Activated naive CD8-positive, alpha-beta T cell treated with anti-CD3 and anti-CD28 coated beads for 36 hours (primary cell): ENCODE measurements around the gene SLC12A3. TPM values are rescaled to one million over a fixed set of nuclear protein-coding genes. Genes with fewer than 3 reads are reported as not detected.
"Not testable (repeated sequence)": the region's sequence is repeated elsewhere in the genome, so short reads cannot be mapped to it uniquely, and the experiment has no call there.

Experiments
- DNase-seq: peaks from one replicate; pipeline ENCODE4 v3.0.0; 2021
- H3K27ac Mint-ChIP-seq: one replicate; pipeline ENCODE4 v1.8.0; 2022; ENCODE audit warnings: mild to moderate bottlenecking, moderate library complexity, mixed read lengths
- H3K27me3 Mint-ChIP-seq: one replicate; pipeline ENCODE4 v1.8.0; 2022; ENCODE audit warnings: mild to moderate bottlenecking, mixed read lengths
- H3K36me3 Mint-ChIP-seq: one replicate; pipeline ENCODE4 v1.8.0; 2021; ENCODE audit warnings: mild to moderate bottlenecking, mixed read lengths
- H3K4me1 Mint-ChIP-seq: one replicate; pipeline ENCODE4 v1.8.0; 2021; ENCODE audit warnings: mixed read lengths
- H3K4me3 Mint-ChIP-seq: one replicate; pipeline ENCODE4 v1.8.0; 2022; ENCODE audit warnings: mild to moderate bottlenecking, moderate library complexity, mixed read lengths
- H3K9me3 Mint-ChIP-seq: one replicate; pipeline ENCODE4 v1.8.0; 2022; ENCODE audit warnings: mixed read lengths
- total RNA-seq, 2 experiments: library from RNA; stranded (reverse); gene quantifications; one replicate each; pipeline ENCODE4 v1.2.3, GENCODE V29; 2021

SLC12A3 gene
- total RNA-seq, 2 experiments from 2014 or later, result 0.04 TPM; not detected in 1

DNA sequence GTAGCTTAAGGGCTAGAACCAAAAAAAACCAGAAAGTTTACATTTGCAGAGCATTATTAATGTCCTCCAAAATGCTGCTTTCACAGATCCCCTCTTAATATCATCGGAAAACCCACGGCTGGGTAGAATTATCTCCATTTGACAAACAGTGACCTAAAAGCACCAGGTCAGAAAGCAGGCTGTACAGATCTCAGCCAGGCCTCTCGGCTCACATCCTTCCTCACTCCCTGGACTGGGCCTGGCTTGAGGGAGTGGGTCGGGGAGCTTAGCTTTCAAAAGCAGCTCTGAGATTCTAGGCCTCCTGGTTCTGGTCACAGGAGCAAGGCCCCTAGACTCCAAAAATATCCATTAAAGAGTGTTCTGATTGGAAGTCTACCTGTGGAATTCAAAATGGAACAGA lies 9.1 kb upstream of the SLC12A3 start:
- Mint-ChIP-seq H3K4me1 (peaks cover 22% of the 10 kb centered on the region), H3K36me3 (no peaks in the 10 kb centered on the region), H3K4me3 (no peak overlapping the region), H3K27ac (no peak overlapping the region), H3K27me3 (no peaks in the 10 kb centered on the region), H3K9me3 (no peaks in the 10 kb centered on the region)
- DNase-seq, result no peak

DNA sequence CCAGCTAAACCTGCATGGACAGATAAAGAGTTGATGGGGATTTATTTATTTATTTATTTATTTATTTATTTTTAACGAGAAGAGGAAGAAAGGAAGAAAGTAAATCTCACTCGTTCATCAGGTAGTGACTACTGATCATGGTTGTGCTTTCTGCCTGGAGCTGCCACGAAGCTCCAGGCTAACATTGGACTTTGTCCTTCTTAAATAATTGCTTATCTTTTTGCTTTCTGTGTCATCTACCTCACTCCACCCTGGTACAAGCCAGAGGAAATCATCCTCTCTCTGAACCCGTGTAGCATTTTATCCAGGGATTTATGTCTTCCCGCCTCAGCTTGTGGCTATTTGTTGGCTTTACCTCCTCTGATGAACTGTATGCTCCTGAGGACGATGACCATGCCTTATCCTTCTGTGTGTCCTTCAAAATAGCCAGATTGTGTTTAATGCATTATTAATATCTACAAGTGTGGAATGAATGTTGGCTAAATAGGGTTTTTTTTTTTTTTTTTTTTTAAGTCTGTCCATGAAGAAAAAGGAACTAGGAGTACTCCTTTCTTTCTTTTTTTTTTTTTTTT lies 8.0 kb upstream of the SLC12A3 start:
- DNase-seq, result no peak
- no peaks in the 10 kb centered on the region for H3K36me3 Mint-ChIP-seq
- H3K27ac Mint-ChIP-seq, result no peak overlapping the region

DNA sequence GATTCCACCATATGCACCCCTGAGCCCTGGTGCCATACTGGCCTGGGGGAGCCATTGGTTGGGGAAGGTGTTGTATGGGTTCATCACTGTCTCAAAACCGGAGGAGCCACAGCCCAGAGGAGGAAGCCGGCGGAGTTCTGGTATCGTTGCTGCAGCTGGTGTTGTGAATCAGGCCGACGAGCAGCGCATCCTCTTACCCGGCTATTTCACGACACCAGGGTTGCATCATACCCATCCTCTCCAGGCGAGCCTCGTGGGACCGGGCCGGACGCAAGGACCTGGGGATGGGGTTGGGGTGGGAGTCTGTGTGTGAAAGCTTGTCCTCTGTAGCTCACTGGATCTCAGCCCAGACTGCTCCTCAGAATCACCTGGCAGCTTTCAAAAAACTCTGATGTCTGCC lies 6.6 kb upstream of the SLC12A3 start:
- H3K4me3 Mint-ChIP-seq, result no peak overlapping the region
- no peaks in the 10 kb centered on the region for H3K36me3 Mint-ChIP-seq
- H3K4me1 Mint-ChIP-seq, result peaks cover 45% of the 10 kb centered on the region
- no peak overlapping the region for H3K27ac Mint-ChIP-seq
- no peaks in the 10 kb centered on the region for H3K9me3 Mint-ChIP-seq
- no peaks in the 10 kb centered on the region for H3K27me3 Mint-ChIP-seq
- no peak for DNase-seq

More for the DNA sequence above, 8.0 kb upstream of the SLC12A3 start:
- Mint-ChIP-seq H3K9me3 (no peaks in the 10 kb centered on the region), H3K27me3 (no peaks in the 10 kb centered on the region), H3K4me3 (no peak overlapping the region), H3K4me1 (peaks cover 33% of the 10 kb centered on the region)

- Mint-ChIP-seq H3K4me1 (peaks cover 46% of the 10 kb centered on the region), H3K27me3 (no peaks in the 10 kb centered on the region), H3K36me3 (no peaks in the 10 kb centered on the region), H3K9me3 (no peaks in the 10 kb centered on the region), H3K27ac (no peak overlapping the region), H3K4me3 (no peak overlapping the region)
- no peak for DNase-seq
These were observed 5.4 kb upstream of the SLC12A3 start for GRCh38 chr16:56859636-56860035.

- Mint-ChIP-seq H3K27ac (peak overlapping the region; percentile 74), H3K4me3 (peak overlapping the region; percentile 26), H3K27me3 (no peaks in the 10 kb centered on the region), H3K4me1 (peaks cover 46% of the 10 kb centered on the region), H3K36me3 (no peaks in the 10 kb centered on the region), H3K9me3 (no peaks in the 10 kb centered on the region)
- peak; percentile 63 for DNase-seq
These were observed 4.6 kb upstream of the SLC12A3 start for GRCh38 chr16:56860226-56861020.

DNA sequence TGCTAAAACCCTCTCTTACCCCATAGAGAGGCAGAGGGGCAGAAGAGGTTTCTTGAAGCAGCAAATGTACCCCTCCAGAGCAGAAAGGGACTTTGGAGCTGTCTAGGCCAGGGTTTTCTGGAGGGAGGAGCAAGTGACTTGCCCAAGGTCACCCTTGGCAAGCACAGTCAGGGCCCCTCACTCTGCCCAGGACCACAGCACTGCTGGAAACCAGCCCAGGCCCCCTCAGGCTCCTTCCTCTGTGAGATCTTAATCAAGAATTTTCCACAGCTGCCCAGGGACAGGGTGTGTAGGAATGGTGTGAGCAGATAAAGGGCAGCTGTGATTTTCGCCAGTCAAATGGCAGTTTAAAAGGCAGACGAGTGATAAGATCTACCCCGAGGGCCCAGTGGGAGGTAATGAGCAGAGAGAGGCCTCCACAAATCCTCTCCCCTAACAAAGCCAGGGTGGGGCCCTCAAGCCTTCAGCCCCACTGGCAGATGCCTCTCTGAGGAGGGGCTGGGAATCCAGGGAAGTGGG lies 3.9 kb upstream of the SLC12A3 start:
- no peak for DNase-seq
- peak overlapping the region; percentile 13 for H3K27ac Mint-ChIP-seq
- H3K4me3 Mint-ChIP-seq, result no peak overlapping the region
- H3K27me3 Mint-ChIP-seq, result no peaks in the 10 kb centered on the region
- H3K4me1 Mint-ChIP-seq, result peaks cover 46% of the 10 kb centered on the region
- no peaks in the 10 kb centered on the region for H3K9me3 Mint-ChIP-seq
- H3K36me3 Mint-ChIP-seq, result no peaks in the 10 kb centered on the region

DNA sequence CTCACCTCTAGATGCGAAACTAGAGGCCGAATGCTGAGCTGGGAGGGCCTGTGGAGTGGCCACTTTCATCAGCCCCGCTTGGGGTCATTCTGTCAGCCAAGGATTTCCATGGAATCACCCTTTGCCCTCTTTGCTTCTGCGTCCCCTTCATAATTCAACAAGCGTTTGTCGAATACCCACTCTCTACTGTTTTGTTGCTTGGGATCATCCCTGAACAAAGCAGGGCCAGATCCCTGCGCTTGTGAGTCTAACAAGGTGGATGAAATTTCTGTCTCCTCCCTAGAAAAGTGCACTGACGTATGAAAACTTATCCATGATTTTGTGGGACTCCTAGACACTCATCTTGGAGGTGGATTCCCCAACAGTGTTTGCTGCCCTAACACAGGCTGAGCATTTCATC lies 3.3 kb upstream of the SLC12A3 start:
- no peaks in the 10 kb centered on the region for H3K9me3 Mint-ChIP-seq
- no peak for DNase-seq
- no peak overlapping the region for H3K4me3 Mint-ChIP-seq
- H3K4me1 Mint-ChIP-seq, result peaks cover 46% of the 10 kb centered on the region
- H3K36me3 Mint-ChIP-seq, result no peaks in the 10 kb centered on the region
- H3K27me3 Mint-ChIP-seq, result no peaks in the 10 kb centered on the region
- no peak overlapping the region for H3K27ac Mint-ChIP-seq

- no peak for DNase-seq
- H3K27ac Mint-ChIP-seq, result no peak overlapping the region
- no peak overlapping the region for H3K4me3 Mint-ChIP-seq
These were observed 2.2 kb upstream of the SLC12A3 start for GRCh38 chr16:56862776-56863175.

DNA sequence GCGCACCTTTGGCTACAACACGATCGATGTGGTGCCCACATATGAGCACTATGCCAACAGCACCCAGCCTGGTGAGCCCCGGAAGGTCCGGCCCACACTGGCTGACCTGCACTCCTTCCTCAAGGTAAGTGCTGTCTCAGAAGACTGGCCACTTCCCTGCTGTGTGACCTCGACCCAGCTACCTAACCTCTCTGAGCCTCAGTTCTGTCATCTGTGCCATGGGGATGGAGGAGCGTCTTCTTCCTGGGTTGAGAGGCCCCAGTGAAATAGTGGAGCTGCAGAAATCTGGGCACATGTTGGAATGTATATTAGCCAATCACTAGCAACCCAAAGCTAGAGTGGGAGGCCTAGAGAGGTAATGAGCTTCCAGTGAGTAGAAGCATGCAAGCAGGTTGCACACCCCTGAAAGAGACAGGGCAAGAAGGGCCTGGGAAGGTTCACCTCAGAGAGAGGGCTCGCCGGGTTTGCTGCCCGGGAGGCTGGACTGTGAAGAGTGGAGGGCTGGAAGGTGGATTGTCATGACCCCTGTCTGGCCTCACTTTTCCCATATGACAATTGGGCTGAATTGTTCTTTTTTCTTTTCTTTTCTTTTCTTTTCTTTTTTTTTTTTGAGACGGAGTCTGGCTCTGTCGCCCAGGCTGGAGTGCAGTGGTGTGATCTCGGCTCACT lies 521 bp downstream of the SLC12A3 start:
- no peak overlapping the region for H3K27ac Mint-ChIP-seq
- no peaks in the 10 kb centered on the region for H3K36me3 Mint-ChIP-seq
- H3K9me3 Mint-ChIP-seq, result no peaks in the 10 kb centered on the region
- peaks cover 35% of the 10 kb centered on the region for H3K4me1 Mint-ChIP-seq
- no peak for DNase-seq
- H3K4me3 Mint-ChIP-seq, result no peak overlapping the region
- no peaks in the 10 kb centered on the region for H3K27me3 Mint-ChIP-seq

More at GRCh38 chr16:56862776-56863175, 2.2 kb upstream of the SLC12A3 start:
- H3K36me3 Mint-ChIP-seq, result no peaks in the 10 kb centered on the region
- no peaks in the 10 kb centered on the region for H3K27me3 Mint-ChIP-seq
- no peaks in the 10 kb centered on the region for H3K9me3 Mint-ChIP-seq
- H3K4me1 Mint-ChIP-seq, result peaks cover 53% of the 10 kb centered on the region

- Mint-ChIP-seq H3K9me3 (no peaks in the 10 kb centered on the region), H3K27ac (no peak overlapping the region), H3K36me3 (no peaks in the 10 kb centered on the region), H3K4me1 (peaks cover 24% of the 10 kb centered on the region), H3K27me3 (no peaks in the 10 kb centered on the region), H3K4me3 (no peak overlapping the region)
- no peak for DNase-seq
These were observed 2.2 kb downstream of the SLC12A3 start for GRCh38 chr16:56866955-56867830.

GRCh38 chr16:56868175-56868574 lies 3.2 kb downstream of the SLC12A3 start:
- H3K4me1 Mint-ChIP-seq, result peaks cover 14% of the 10 kb centered on the region
- H3K27ac Mint-ChIP-seq, result no peak overlapping the region
- H3K36me3 Mint-ChIP-seq, result no peaks in the 10 kb centered on the region
- DNase-seq, result no peak
- H3K9me3 Mint-ChIP-seq, result no peaks in the 10 kb centered on the region
- H3K27me3 Mint-ChIP-seq, result no peaks in the 10 kb centered on the region
- no peak overlapping the region for H3K4me3 Mint-ChIP-seq

DNA sequence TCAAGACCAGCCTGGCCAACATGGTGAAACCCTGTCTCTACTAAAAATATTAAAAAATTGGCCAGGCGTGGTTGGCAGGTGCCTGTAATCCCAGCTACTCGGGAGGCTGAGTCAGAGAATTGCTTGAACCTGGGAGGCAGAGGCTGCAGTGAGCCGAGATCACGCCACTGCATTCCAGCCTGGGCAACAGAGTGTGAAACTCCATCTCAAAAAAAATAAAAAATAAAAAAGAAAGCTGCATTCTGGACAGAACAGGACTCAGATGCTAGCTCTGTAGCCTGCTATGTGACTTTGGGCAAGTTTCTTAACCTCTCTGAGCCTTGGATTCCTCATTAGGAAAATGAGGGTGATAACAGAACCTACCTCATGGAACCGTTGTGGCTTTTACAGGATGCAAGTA lies 3.8 kb downstream of the SLC12A3 start:
- H3K27ac Mint-ChIP-seq, DNase-seq, H3K4me3 Mint-ChIP-seq, H3K27me3 Mint-ChIP-seq, H3K9me3 Mint-ChIP-seq, H3K36me3 Mint-ChIP-seq: not testable (repeated sequence)
- H3K4me1 Mint-ChIP-seq, result peaks cover 12% of the 10 kb centered on the region

DNA sequence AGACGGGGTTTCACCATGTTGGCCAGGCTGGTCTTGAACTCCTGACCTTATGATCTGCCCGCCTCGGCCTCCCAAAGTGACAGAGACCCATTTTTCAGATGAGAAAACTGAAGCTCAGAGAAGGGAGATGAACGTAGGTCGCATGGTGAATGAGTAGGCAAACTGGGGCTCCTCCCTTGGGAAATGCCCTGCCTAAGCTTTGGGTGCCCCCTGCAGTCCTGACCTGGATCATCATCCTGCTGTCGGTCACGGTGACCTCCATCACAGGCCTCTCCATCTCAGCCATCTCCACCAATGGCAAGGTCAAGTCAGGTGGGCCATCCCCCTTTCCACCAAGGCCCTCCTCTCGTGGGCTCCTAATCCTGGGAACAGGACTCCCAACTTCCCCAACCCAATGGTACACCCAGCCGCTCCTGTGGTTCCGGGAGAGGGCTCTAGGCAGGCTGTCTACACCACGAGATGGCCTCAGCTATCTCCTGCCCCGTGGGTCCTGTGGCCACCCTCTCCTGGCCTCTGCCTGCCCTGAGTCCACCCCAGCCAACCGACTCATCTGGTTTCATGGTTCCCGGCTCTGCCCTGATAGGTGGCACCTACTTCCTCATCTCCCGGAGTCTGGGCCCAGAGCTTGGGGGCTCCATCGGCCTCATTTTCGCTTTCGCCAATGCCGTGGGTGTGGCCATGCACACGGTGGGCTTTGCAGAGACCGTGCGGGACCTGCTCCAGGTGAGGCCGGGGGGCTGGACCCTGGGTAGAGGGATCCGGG lies 4.7 kb downstream of the SLC12A3 start:
- DNase-seq, result peak; percentile 48
- Mint-ChIP-seq H3K27ac (no peak overlapping the region), H3K27me3 (no peaks in the 10 kb centered on the region), H3K4me1 (peaks cover 12% of the 10 kb centered on the region), H3K4me3 (no peak overlapping the region), H3K36me3 (no peaks in the 10 kb centered on the region), H3K9me3 (no peaks in the 10 kb centered on the region)

DNA sequence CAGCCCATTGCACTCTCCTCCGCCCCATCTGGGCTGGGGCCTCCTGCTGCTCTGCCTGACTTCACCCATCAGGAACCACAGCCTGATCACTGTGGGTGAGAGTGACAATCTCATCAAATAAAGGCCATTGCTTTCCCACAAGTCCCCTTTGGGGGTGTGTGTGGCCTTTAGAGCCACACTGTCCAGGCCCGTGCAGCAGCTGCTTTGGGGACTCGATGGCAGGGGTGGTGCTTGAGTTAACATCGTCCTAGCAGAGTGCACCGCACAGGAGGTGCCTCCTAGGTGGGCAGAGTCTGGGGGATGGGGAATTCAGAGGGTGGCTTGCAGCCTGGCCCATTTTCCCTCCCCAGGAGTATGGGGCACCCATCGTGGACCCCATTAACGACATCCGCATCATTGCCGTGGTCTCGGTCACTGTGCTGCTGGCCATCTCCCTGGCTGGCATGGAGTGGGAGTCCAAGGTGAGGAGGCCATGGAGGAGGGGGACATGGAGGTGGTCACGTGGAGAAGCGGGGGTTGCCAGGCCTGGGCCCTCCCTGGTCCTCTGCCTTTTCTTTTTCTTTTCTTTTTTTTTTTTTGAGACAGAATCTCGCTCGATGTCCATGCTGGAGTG lies 5.4 kb downstream of the SLC12A3 start:
- H3K27ac Mint-ChIP-seq, result no peak overlapping the region
- no peak overlapping the region for H3K4me3 Mint-ChIP-seq
- no peaks in the 10 kb centered on the region for H3K36me3 Mint-ChIP-seq

More for the DNA sequence above, 5.4 kb downstream of the SLC12A3 start:
- no peaks in the 10 kb centered on the region for H3K27me3 Mint-ChIP-seq
- no peak for DNase-seq
- no peaks in the 10 kb centered on the region for H3K9me3 Mint-ChIP-seq
- peaks cover 12% of the 10 kb centered on the region for H3K4me1 Mint-ChIP-seq
